GM19463 (cell line): ENCODE measurements around the gene ITGA2B.
"Not testable (repeated sequence)": the region's sequence is repeated elsewhere in the genome, so short reads cannot be mapped to it uniquely, and the experiment has no call there.

ENCODE experiments used
- ATAC-seq: cut with Tn5 transposase; IDR thresholded peaks from one replicate; pipeline ENCODE4 v1.9.1; 2021; ENCODE audit warnings: mild to moderate bottlenecking, moderate library complexity; ENCODE audit not compliant: unreplicated experiment

ITGA2B gene

GRCh38 chr17:44394112-44394511, 4.7 kb upstream of the ITGA2B start:
- ATAC-seq: not testable (repeated sequence)

GRCh38 chr17:44390250-44390870, 911 bp upstream of the ITGA2B start:
- ATAC-seq: no peak

GRCh38 chr17:44389723-44390202, 314 bp upstream of the ITGA2B start:
- no peak for ATAC-seq

GRCh38 chr17:44387804-44388203, 1.6 kb downstream of the ITGA2B start:
- ATAC-seq: no peak

GRCh38 chr17:44386182-44386525, 3.3 kb downstream of the ITGA2B start:
- no peak for ATAC-seq

GRCh38 chr17:44385287-44386181, 3.9 kb downstream of the ITGA2B start:
- ATAC-seq: peak; percentile 58

GRCh38 chr17:44384823-44385286, 4.6 kb downstream of the ITGA2B start:
- no peak for ATAC-seq

- ATAC-seq: no peak
Observed at GRCh38 chr17:44384281-44384822, 5.1 kb downstream of the ITGA2B start.

GRCh38 chr17:44383861-44384260, 5.6 kb downstream of the ITGA2B start:
- ATAC-seq: no peak

- ATAC-seq: no peak
Observed at GRCh38 chr17:44383363-44383762, 6.1 kb downstream of the ITGA2B start.

GRCh38 chr17:44382917-44383316, 6.5 kb downstream of the ITGA2B start:
- ATAC-seq: no peak

- ATAC-seq: no peak
Observed at GRCh38 chr17:44381810-44382305, 7.6 kb downstream of the ITGA2B start.

- ATAC-seq: no peak
Observed at GRCh38 chr17:44380767-44381166, 8.7 kb downstream of the ITGA2B start.

GRCh38 chr17:44379887-44380286, 9.6 kb downstream of the ITGA2B start:
- no peak for ATAC-seq

- ATAC-seq: no peak
Observed at GRCh38 chr17:44378171-44378705, 11.2 kb downstream of the ITGA2B start.

GRCh38 chr17:44376779-44377178, 12.7 kb downstream of the ITGA2B start:
- no peak for ATAC-seq

- ATAC-seq: no peak
Observed at GRCh38 chr17:44376124-44376523, 13.3 kb downstream of the ITGA2B start.

- ATAC-seq: no peak
Observed at GRCh38 chr17:44375196-44376017, 14.0 kb downstream of the ITGA2B start.

GRCh38 chr17:44374306-44375195, 14.9 kb downstream of the ITGA2B start:
- ATAC-seq: no peak
